ENCODE results near the gene TWIST2.

DNA sequence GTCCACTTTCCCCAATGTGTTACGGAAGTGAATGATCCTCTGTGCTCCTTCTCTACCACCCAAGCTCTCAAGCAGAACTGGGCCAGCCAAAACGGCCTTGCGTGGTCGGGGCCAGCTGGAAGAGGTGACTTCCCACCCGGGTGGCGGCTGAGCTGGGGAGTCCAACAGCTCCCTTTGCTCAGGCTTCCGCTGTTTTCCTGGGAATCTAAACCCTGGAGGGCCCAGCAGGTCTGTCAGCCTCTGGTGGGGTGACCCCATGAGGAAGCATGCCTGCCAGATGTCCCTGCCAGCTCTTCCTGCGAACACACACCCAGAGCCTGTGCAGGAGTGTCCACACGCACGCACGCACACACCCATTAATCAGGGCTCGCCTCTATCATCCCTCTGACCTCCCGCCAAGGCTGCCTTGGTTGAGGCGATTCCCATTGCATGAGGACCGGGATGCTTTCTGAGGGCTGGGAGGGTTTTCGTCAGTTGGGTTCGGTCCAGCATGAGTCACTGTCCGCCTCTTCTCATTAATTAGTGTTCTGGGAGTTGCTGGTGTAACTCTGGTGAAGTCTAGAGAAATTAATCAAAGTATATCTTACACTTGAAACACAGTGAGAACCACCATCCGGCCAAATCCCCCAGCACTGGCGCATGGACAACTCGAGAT, 90.6 kb downstream of the TWIST2 start:
- no peak for TF ChIP-seq POLR2A (IDR thresholded peaks at IDR 0.05)
- TF ChIP-seq, protein P1, sequence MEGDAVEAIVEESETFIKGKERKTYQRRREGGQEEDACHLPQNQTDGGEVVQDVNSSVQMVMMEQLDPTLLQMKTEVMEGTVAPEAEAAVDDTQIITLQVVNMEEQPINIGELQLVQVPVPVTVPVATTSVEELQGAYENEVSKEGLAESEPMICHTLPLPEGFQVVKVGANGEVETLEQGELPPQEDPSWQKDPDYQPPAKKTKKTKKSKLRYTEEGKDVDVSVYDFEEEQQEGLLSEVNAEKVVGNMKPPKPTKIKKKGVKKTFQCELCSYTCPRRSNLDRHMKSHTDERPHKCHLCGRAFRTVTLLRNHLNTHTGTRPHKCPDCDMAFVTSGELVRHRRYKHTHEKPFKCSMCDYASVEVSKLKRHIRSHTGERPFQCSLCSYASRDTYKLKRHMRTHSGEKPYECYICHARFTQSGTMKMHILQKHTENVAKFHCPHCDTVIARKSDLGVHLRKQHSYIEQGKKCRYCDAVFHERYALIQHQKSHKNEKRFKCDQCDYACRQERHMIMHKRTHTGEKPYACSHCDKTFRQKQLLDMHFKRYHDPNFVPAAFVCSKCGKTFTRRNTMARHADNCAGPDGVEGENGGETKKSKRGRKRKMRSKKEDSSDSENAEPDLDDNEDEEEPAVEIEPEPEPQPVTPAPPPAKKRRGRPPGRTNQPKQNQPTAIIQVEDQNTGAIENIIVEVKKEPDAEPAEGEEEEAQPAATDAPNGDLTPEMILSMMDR (IDR thresholded peaks at IDR 0.05) = no peak
